HUES48 (cell line): ENCODE measurements around the gene CAMK2G.

Experiments used
- H3K27ac ChIP-seq: one replicate; pipeline ENCODE4 v1.7.0; 2013; ENCODE audit warnings: low read depth, low read length, inconsistent platforms
- H3K27me3 ChIP-seq: 2 replicates; pipeline ENCODE4 v1.6.1; 2013; ENCODE audit warnings: mild to moderate bottlenecking, low read length; ENCODE audit not compliant: control insufficient read depth, insufficient read depth
- H3K36me3 ChIP-seq: 2 replicates; pipeline ENCODE4 v1.6.1; 2013; ENCODE audit warnings: low read length; ENCODE audit not compliant: control insufficient read depth, insufficient read depth
- H3K4me1 ChIP-seq: 2 replicates; pipeline ENCODE4 v1.6.1; 2013; ENCODE audit warnings: mild to moderate bottlenecking, low read length; ENCODE audit not compliant: control insufficient read depth, insufficient read depth
- H3K4me3 ChIP-seq: 2 replicates; pipeline ENCODE4 v1.5.1; 2013; ENCODE audit warnings: mild to moderate bottlenecking, low read depth, low read length
- H3K9ac ChIP-seq: 2 replicates; pipeline ENCODE4 v1.6.1; 2013; ENCODE audit warnings: mild to moderate bottlenecking, low read depth, low read length, moderate library complexity
- H3K9me3 ChIP-seq: 2 replicates; pipeline ENCODE4 v1.6.1; 2013; ENCODE audit warnings: low read length; ENCODE audit not compliant: control insufficient read depth, insufficient read depth

CAMK2G gene

GRCh38 chr10:73867871-73868631 lies 6.3 kb downstream of the CAMK2G start:
- Histone ChIP-seq H3K27ac (no peak overlapping the region), H3K4me1 (0 out of 2 replicates have a peak, but pooled peaks cover under 1% of the 10 kb centered on the region), H3K4me3 (no peak overlapping the region), H3K27me3 (no peaks in the 10 kb centered on the region), H3K36me3 (peaks cover 76% of the 10 kb centered on the region), H3K9me3 (no peaks in the 10 kb centered on the region), H3K9ac (no peak overlapping the region)

GRCh38 chr10:73867126-73867807 lies 7.1 kb downstream of the CAMK2G start:
- H3K9ac ChIP-seq: no peak overlapping the region
- no peaks in the 10 kb centered on the region for H3K4me1 ChIP-seq
- no peak overlapping the region for H3K27ac ChIP-seq
- H3K4me3 ChIP-seq: no peak overlapping the region
- no peaks in the 10 kb centered on the region for H3K9me3 ChIP-seq
- H3K27me3 ChIP-seq: no peaks in the 10 kb centered on the region
- H3K36me3 ChIP-seq: peaks cover 74% of the 10 kb centered on the region

DNA sequence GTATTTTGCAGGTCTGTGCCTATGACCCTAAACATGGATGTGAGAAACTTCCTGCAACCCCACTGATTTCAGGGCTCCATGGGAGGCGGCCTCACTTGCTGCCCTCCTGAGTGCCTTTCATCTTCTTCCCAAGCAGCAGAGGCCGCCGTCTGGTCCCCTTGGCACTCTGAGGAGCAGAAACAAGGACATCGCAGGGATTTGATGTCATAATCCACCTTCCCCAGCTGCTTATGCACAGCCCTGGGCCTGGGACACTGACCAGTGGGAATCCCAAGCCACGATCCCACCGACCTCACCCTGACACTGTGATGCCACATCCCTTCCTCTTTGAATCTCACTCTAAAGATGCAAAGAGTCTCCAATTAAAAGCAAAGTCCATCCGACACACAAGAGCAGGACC lies 7.7 kb downstream of the CAMK2G start:
- Histone ChIP-seq H3K36me3 (peaks cover 68% of the 10 kb centered on the region), H3K4me1 (no peaks in the 10 kb centered on the region)

GRCh38 chr10:73865459-73866442 lies 8.6 kb downstream of the CAMK2G start:
- no peaks in the 10 kb centered on the region for H3K27me3 ChIP-seq
- H3K9me3 ChIP-seq: no peaks in the 10 kb centered on the region
- no peaks in the 10 kb centered on the region for H3K4me1 ChIP-seq
- no peak overlapping the region for H3K4me3 ChIP-seq
- H3K27ac ChIP-seq: no peak overlapping the region
- peaks cover 63% of the 10 kb centered on the region for H3K36me3 ChIP-seq
- no peak overlapping the region for H3K9ac ChIP-seq

More for the DNA sequence above, 7.7 kb downstream of the CAMK2G start:
- H3K9me3 ChIP-seq: no peaks in the 10 kb centered on the region
- no peak overlapping the region for H3K4me3 ChIP-seq
- no peaks in the 10 kb centered on the region for H3K27me3 ChIP-seq
- no peak overlapping the region for H3K27ac ChIP-seq
- H3K9ac ChIP-seq: no peak overlapping the region

GRCh38 chr10:73865107-73865458 lies 9.3 kb downstream of the CAMK2G start:
- Histone ChIP-seq H3K27ac (no peak overlapping the region), H3K27me3 (no peaks in the 10 kb centered on the region), H3K4me3 (no peak overlapping the region), H3K36me3 (peaks cover 63% of the 10 kb centered on the region), H3K9me3 (no peaks in the 10 kb centered on the region), H3K4me1 (no peaks in the 10 kb centered on the region), H3K9ac (no peak overlapping the region)

DNA sequence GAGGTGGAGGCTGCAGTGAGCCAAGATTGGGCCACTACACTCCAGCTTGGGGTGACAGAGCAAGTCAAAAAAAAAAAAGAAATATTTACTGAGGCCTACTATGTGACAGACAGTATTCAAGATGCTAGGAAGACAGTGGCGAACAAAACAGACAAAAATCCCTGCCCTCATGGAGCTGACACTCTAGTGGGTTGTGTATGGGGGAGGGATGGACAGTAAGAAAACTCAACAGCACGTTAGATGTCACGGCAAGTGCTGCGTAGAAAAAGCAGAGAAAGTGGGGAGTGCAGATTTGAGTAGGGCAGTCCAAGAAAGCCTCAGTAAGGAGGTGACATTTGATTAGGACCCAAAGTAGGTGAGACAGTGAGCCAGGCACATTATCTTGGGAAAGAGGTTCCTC lies 10.1 kb downstream of the CAMK2G start:
- H3K27ac ChIP-seq: no peak overlapping the region
- no peak overlapping the region for H3K4me3 ChIP-seq
- no peaks in the 10 kb centered on the region for H3K9me3 ChIP-seq
- H3K4me1 ChIP-seq: no peaks in the 10 kb centered on the region
- peaks cover 63% of the 10 kb centered on the region for H3K36me3 ChIP-seq
- no peak overlapping the region for H3K9ac ChIP-seq
- no peaks in the 10 kb centered on the region for H3K27me3 ChIP-seq

DNA sequence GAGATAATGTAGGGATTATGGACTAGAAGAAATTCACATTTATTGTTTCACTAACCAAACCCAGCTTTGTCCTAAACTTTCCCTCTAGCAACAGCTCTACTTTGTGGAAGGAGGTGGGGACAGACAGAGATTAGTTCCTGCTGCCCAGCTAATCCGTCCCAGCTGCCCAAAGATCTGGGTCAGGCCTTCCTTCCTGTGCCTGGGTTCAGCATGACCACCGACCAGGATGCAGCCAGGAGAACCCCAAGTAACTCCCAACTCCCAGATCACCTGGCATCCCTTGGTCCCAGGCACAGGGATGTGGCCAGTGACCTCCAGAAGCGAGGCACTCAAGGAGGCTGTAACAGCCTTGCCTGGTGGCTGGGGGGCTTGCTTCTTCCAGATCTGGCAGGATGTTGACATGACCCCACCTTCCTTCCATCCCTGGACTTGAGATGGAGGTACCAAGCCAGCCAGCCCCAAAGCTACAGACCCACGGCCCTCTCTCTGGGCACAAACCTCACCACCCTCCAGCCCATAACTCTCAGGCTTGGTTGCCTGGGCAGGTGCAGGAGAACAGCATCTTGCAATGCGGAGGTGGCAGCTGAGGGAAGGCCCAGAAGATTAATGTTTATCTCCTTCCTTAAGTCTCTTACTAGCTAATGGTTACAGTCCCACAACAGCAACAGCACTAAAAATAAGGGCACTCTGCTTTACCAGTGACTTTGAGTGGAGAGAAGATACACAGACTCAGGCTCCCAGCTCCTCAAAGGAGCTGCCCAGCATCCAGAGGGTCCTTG lies 11.1 kb downstream of the CAMK2G start:
- no peak overlapping the region for H3K27ac ChIP-seq
- no peak overlapping the region for H3K4me3 ChIP-seq
- H3K9ac ChIP-seq: no peak overlapping the region
- H3K9me3 ChIP-seq: no peaks in the 10 kb centered on the region
- no peaks in the 10 kb centered on the region for H3K4me1 ChIP-seq
- H3K36me3 ChIP-seq: peaks cover 62% of the 10 kb centered on the region
- H3K27me3 ChIP-seq: no peaks in the 10 kb centered on the region

GRCh38 chr10:73862011-73862410 lies 12.3 kb downstream of the CAMK2G start:
- peaks cover 64% of the 10 kb centered on the region for H3K36me3 ChIP-seq
- no peaks in the 10 kb centered on the region for H3K4me1 ChIP-seq
- no peak overlapping the region for H3K9ac ChIP-seq
- no peak overlapping the region for H3K4me3 ChIP-seq
- H3K9me3 ChIP-seq: no peaks in the 10 kb centered on the region
- H3K27me3 ChIP-seq: no peaks in the 10 kb centered on the region
- H3K27ac ChIP-seq: no peak overlapping the region

DNA sequence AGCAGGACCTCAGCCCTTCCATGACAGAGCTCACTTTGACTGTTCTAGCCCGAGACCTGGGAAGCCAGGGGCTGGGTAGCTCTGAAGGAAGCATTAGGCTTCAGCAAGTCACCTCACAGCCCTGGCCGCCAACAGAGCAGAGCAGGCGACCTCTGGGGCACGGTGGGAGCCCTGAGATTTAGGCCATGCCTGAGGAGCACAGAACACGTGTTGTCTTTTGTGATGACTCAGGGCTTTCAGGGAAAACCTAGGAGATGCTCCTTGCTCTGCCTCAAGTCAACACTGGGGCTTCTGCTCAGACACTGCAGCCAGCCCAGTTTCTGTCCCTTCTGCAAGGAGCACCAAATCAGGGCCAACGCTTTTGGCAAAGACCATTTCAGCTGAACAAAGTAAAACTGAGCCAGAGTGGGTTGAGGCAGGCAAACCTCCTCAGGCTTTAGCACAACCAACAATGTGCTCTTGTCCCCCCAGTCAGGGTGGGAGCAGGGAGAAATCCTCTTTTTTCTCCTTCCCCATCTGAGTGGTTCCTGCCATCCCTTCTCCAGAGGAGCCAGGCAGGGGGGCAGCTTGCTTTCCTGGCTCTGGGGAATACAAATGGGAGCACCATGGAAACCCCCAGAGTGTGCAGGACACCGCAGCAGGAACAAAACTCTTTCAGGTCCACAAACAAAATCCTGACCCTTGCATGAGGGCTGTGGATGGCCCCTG lies 14.4 kb downstream of the CAMK2G start:
- H3K4me3 ChIP-seq: no peak overlapping the region
- no peaks in the 10 kb centered on the region for H3K27me3 ChIP-seq
- H3K9ac ChIP-seq: no peak overlapping the region
- peaks cover 55% of the 10 kb centered on the region for H3K36me3 ChIP-seq
- no peak overlapping the region for H3K27ac ChIP-seq
- no peaks in the 10 kb centered on the region for H3K4me1 ChIP-seq
- H3K9me3 ChIP-seq: no peaks in the 10 kb centered on the region

GRCh38 chr10:73859428-73859783 lies 14.9 kb downstream of the CAMK2G start:
- no peaks in the 10 kb centered on the region for H3K4me1 ChIP-seq
- H3K27ac ChIP-seq: no peak overlapping the region
- H3K27me3 ChIP-seq: no peaks in the 10 kb centered on the region
- no peak overlapping the region for H3K4me3 ChIP-seq
- H3K9ac ChIP-seq: no peak overlapping the region
- H3K36me3 ChIP-seq: peaks cover 54% of the 10 kb centered on the region
- H3K9me3 ChIP-seq: no peaks in the 10 kb centered on the region
